MM.1S (cell line): ENCODE measurements around the gene HRH2.

Source experiments
- DNase-seq: peaks from one replicate; pipeline ENCODE4 v3.0.0-alpha.2; 2015
- H2AFZ ChIP-seq: fragments of 300-600 bp; sonication (generic); 2 replicates; pipeline ENCODE4 v1.6.0; 2016; ENCODE audit warnings: antibody characterized with exemption, low read length
- H3F3A ChIP-seq: fragments of 300-600 bp; sonication (generic); 2 replicates; pipeline ENCODE4 v1.6.1; 2016; ENCODE audit warnings: mild to moderate bottlenecking, antibody characterized with exemption, low read length, moderate library complexity, mixed read lengths; ENCODE audit not compliant: insufficient read depth
- H3K27ac ChIP-seq: fragments of 300-600 bp; sonication (generic); 2 replicates; pipeline ENCODE4 v1.5.1; 2016; ENCODE audit warnings: mild to moderate bottlenecking, low read length
- H3K27me3 ChIP-seq: fragments of 300-600 bp; sonication (generic); replicated peaks from 2 replicates; pipeline ENCODE4 v1.6.0; 2016; ENCODE audit warnings: low read length; ENCODE audit not compliant: insufficient read depth
- H3K36me3 ChIP-seq: fragments of 300-600 bp; sonication (generic); replicated peaks from 2 replicates; pipeline ENCODE4 v1.6.1; 2016; ENCODE audit warnings: mild to moderate bottlenecking, low read length, mixed read lengths; ENCODE audit not compliant: insufficient read depth
- H3K4me1 ChIP-seq: fragments of 300-600 bp; sonication (generic); 2 replicates; pipeline ENCODE4 v1.6.1; 2016; ENCODE audit warnings: low read length, mixed read lengths
- H3K4me2 ChIP-seq: fragments of 300-600 bp; sonication (generic); 2 replicates; pipeline ENCODE4 v1.6.0; 2016; ENCODE audit warnings: low read depth, low read length
- H3K4me3 ChIP-seq: fragments of 300-600 bp; sonication (generic); 2 replicates; pipeline ENCODE4 v1.5.1; 2016; ENCODE audit warnings: low read length, mixed read lengths
- H3K79me2 ChIP-seq: fragments of 300-600 bp; sonication (generic); 2 replicates; pipeline ENCODE4 v1.6.1; 2016; ENCODE audit warnings: mixed run types, low read length, mixed read lengths
- H3K9ac ChIP-seq: fragments of 300-600 bp; sonication (generic); 2 replicates; pipeline ENCODE4 v1.6.1; 2016; ENCODE audit warnings: low read length, mixed read lengths
- H3K9me2 ChIP-seq: fragments of 300-600 bp; sonication (generic); replicated peaks from 2 replicates; pipeline ENCODE4 v1.6.1; 2016; ENCODE audit warnings: mild to moderate bottlenecking, low read length, mixed read lengths; ENCODE audit not compliant: insufficient read depth
- H3K9me3 ChIP-seq: fragments of 300-600 bp; sonication (generic); replicated peaks from 2 replicates; pipeline ENCODE4 v1.6.1; 2016; ENCODE audit warnings: mild to moderate bottlenecking, low read length, mixed read lengths; ENCODE audit not compliant: insufficient read depth
- H4K20me1 ChIP-seq: fragments of 300-600 bp; sonication (generic); 2 replicates; pipeline ENCODE4 v1.6.1; 2016; ENCODE audit warnings: mild to moderate bottlenecking, low read length, moderate library complexity, mixed read lengths; ENCODE audit not compliant: insufficient read depth
- EZH2 ChIP-seq: fragments of 300-600 bp; sonication (generic); optimal IDR thresholded peaks from 2 replicates; pipeline ENCODE3; 2017; ENCODE audit warnings: low read depth, mild to moderate bottlenecking, antibody characterized with exemption, low read length, mixed read lengths
- EZH2phosphoT487 ChIP-seq: fragments of 300-600 bp; sonication (generic); IDR thresholded peaks from 2 replicates; pipeline ENCODE4 v1.6.1; 2018; ENCODE audit warnings: antibody characterized with exemption, low read length
- TF ChIP-seq, protein P1 (sequence below): fragments of 300-600 bp; sonication (generic); IDR thresholded peaks from 2 replicates; pipeline ENCODE4 v1.5.1; 2016; ENCODE audit warnings: antibody characterized with exemption, low read length, mixed read lengths

HRH2 gene

DNA sequence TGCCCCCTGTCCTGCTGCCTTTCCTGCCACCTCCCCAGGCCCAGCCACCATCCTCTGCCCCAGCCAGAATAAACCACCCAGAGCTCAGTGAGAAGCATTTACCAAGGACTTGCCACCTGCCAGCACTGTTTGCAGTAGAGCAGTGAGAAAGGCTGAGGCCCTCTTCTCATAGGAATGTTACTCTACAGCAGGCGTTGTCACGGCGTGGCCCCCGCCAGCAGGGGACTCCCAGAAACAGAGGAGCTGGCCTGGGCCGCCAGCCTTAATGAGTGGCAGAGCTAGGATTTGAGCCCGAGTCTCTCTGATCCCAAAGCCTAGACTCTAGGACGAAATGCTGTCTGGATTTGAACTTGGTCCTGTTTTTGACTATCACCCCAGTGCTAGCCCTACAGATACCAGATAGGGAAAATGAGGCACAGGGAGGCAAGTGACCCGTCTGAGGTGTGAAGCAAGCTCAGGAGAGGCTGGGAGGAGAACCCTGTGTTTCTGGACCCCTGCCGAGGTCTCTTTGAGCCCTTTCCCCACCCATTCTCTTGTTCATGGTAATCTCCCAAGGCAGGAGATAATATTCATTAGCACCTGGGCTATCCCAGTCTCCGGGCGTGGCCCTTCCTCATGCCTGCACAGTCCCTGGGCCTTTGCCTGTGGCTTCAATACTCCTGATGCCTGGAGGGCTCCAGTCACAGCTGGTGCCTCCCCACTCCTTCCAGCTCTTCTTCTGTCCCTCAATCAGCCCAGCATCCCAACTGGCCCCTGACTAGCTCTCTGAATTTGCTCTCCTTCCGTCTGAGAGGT is 30.7 kb downstream of the HRH2 start:
- Histone ChIP-seq H3K27ac (no peak overlapping the region), H4K20me1 (0 out of 2 replicates have a peak, but pooled peaks cover 4% of the 10 kb centered on the region), H3K4me3 (no peak overlapping the region), H3K27me3 (no peaks in the 10 kb centered on the region), H3F3A (no peaks in the 10 kb centered on the region), H2AFZ (no peak overlapping the region), H3K4me1 (no peaks in the 10 kb centered on the region), H3K9me2 (no peaks in the 10 kb centered on the region), H3K79me2 (peaks cover 95% of the 10 kb centered on the region), H3K36me3 (no peaks in the 10 kb centered on the region), H3K9me3 (no peaks in the 10 kb centered on the region), H3K9ac (no peak overlapping the region), H3K4me2 (no peak overlapping the region)
- no peak for DNase-seq
- TF ChIP-seq EZH2phosphoT487 (no peak), EZH2 (no peak)
- TF ChIP-seq, protein P1, sequence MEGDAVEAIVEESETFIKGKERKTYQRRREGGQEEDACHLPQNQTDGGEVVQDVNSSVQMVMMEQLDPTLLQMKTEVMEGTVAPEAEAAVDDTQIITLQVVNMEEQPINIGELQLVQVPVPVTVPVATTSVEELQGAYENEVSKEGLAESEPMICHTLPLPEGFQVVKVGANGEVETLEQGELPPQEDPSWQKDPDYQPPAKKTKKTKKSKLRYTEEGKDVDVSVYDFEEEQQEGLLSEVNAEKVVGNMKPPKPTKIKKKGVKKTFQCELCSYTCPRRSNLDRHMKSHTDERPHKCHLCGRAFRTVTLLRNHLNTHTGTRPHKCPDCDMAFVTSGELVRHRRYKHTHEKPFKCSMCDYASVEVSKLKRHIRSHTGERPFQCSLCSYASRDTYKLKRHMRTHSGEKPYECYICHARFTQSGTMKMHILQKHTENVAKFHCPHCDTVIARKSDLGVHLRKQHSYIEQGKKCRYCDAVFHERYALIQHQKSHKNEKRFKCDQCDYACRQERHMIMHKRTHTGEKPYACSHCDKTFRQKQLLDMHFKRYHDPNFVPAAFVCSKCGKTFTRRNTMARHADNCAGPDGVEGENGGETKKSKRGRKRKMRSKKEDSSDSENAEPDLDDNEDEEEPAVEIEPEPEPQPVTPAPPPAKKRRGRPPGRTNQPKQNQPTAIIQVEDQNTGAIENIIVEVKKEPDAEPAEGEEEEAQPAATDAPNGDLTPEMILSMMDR, result no peak

DNA sequence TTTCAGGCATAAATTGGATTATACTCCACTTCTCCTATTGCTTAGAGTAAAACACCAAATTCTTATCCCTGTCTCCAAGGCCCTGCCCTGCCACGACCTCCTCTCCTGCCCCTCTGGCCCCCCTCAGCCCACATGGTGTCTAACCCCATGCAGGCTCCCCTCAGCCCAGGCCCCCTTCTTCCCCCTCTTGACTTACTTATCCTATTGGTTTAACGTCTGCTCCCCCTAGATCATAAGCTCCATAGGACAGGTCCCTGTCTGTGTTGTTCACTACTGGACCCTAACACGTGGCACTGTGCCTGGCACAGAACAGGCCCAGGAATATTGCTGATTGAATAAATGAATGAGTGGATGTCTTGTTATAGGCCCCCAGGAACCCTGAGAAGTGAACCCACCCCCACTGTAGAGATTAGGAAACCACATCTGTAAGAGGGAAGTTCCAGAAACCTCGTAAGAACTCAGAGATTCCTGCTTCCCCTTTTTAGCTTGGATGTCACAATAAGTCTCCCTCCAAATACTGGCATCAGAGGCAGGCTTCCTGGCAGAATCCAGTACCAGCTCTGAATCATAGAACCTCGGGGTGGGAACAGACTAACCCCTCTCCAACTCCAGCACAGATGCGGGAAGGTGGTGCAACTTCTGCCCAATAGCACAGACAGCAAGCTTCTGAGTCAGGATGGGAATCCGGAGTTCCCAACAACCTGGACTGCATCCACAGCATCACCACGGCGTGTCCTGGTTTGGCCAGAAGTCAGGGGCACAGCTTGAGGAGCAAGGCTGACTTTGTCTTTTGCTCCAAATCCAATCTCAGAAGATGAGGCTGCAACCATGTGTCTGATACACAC is 31.5 kb downstream of the HRH2 start:
- Histone ChIP-seq H3K36me3 (no peaks in the 10 kb centered on the region), H3K9me3 (no peaks in the 10 kb centered on the region), H3K27me3 (no peaks in the 10 kb centered on the region), H3K27ac (no peak overlapping the region), H3K4me1 (no peaks in the 10 kb centered on the region), H3K79me2 (peaks cover 92% of the 10 kb centered on the region), H3F3A (no peaks in the 10 kb centered on the region), H3K9me2 (no peaks in the 10 kb centered on the region), H3K9ac (no peak overlapping the region), H2AFZ (no peak overlapping the region), H3K4me2 (no peak overlapping the region), H4K20me1 (0 out of 2 replicates have a peak, but pooled peaks cover 4% of the 10 kb centered on the region), H3K4me3 (no peak overlapping the region)
- TF ChIP-seq, protein P1, result no peak
- no peak for TF ChIP-seq EZH2
- TF ChIP-seq EZH2phosphoT487, result no peak
- no peak for DNase-seq

DNA sequence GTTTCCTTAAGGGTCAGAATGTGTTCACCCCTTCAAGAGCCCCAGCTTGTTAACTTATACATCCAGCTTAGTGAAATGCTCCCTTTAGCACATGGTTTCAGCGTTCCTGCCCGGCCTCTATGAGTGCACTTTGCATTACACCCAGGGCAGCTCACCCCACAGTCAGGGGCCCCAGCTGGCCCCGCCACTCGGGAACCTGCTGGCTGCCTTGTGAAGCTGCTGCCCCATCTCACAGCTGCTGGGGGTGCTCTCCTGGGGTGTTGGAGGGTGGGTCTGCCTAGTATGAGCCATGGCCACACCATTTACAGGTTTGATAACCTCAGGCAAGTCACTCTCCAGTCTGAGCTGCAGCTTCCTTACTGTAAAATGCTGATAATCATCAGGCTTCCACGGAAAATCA is 32.2 kb downstream of the HRH2 start:
- Histone ChIP-seq H3K4me3 (no peak overlapping the region), H4K20me1 (0 out of 2 replicates have a peak, but pooled peaks cover 4% of the 10 kb centered on the region), H3K79me2 (peaks cover 92% of the 10 kb centered on the region), H3K9me2 (no peaks in the 10 kb centered on the region), H3K27me3 (no peaks in the 10 kb centered on the region), H3K4me1 (no peaks in the 10 kb centered on the region), H3K9ac (no peak overlapping the region), H3K36me3 (no peaks in the 10 kb centered on the region), H3K27ac (no peak overlapping the region), H3F3A (no peaks in the 10 kb centered on the region), H3K9me3 (no peaks in the 10 kb centered on the region), H2AFZ (no peak overlapping the region), H3K4me2 (no peak overlapping the region)
- no peak for DNase-seq
- TF ChIP-seq, protein P1, result no peak
- no peak for TF ChIP-seq EZH2phosphoT487
- no peak for TF ChIP-seq EZH2
